Colonic mucosa (tissue), 4 donors: ENCODE results near the gene SPRY2. TPM values are rescaled to one million over a fixed set of nuclear protein-coding genes. Genes with fewer than 3 reads are reported as not detected.

Experiments used
- DNase-seq: peaks from one replicate; pipeline ENCODE4 v3.0.0-alpha.2; 2020
- H3K27ac ChIP-seq: fragments of 200-600 bp; one replicate; pipeline ENCODE4 v1.8.0; 2021
- H3K27me3 ChIP-seq: fragments of 200-600 bp; one replicate; pipeline ENCODE4 v1.8.0; 2021
- H3K36me3 ChIP-seq: fragments of 200-600 bp; one replicate; pipeline ENCODE4 v1.8.0; 2021
- H3K4me1 ChIP-seq: fragments of 200-600 bp; one replicate; pipeline ENCODE4 v1.8.0; 2021; ENCODE audit warnings: mild to moderate bottlenecking
- H3K4me3 ChIP-seq: fragments of 200-600 bp; one replicate; pipeline ENCODE4 v1.8.0; 2021
- H3K9ac ChIP-seq, 2 donors: one replicate each; pipeline ENCODE4 v1.7.0; 2013; ENCODE audit warnings: control low read depth in 2 of 2, low read depth in 2 of 2, low read length in 2 of 2
- H3K9me3 ChIP-seq: fragments of 200-600 bp; one replicate; pipeline ENCODE4 v1.8.0; 2021
- CTCF ChIP-seq: fragments of 200-600 bp; IDR thresholded peaks from one replicate; pipeline ENCODE4 v1.8.0; 2022; ENCODE audit warnings: antibody characterized with exemption, mild to moderate bottlenecking
- intact Hi-C: fragments of 100-400 bp; cut with DNase I; formaldehyde crosslinking; loops from one replicate; pipeline ENCODE4 v1.14.1; 2022
- total RNA-seq, 2 donors: library from RNA; stranded (reverse); fragmentation: NEBNext Ultra II Directional in 1 of 2; extraction: Animal tissue kit (Norgen Biotek cat#: 25700) in 1 of 2; gene quantifications; one replicate each; pipeline ENCODE4 v1.2.1, GENCODE V29; 2021
- donor health status: healthy.
- donor health status: DM: no; HTN: no; CAD: no.
- donor health status: DM: no; HTN: no; CAD: no.

The SPRY2 gene
- total RNA-seq, 2 donors from 2014 or later: 27.9 to 83.3 TPM

- TF ChIP-seq CTCF: no peak
- no peak overlapping the region for H3K4me3 ChIP-seq
- H3K9ac ChIP-seq: no peak overlapping the region
- no peak overlapping the region for H3K27ac ChIP-seq
- no peaks in the 10 kb centered on the region for H3K36me3 ChIP-seq
- no peaks in the 10 kb centered on the region for H3K4me1 ChIP-seq
- no peaks in the 10 kb centered on the region for H3K9me3 ChIP-seq
- DNase-seq: no peak
- intact Hi-C loops: no loop called here
- H3K27me3 ChIP-seq: no peaks in the 10 kb centered on the region
Observed at GRCh38 chr13:80386002-80386401, 45.1 kb upstream of the SPRY2 start.

DNA sequence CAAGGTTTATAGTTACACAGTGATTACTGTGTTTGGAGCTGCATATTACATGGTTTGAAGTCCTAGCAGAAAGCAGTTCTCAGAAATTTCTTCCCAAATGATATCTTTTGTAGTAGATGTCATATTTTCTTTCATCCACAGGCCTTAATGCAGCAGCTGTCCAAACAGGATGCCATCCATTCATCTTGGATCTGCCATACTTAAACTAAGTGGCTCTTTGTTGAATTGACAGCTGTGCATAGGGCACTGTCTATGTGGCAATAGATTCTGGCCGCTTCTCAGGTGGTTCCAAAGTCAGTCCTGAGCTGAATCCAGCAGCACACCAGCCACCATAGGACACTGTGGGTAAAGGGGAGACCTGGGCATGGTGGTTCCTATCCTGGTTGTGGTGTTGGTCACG lies 41.6 kb upstream of the SPRY2 start:
- Histone ChIP-seq H3K9me3 (no peaks in the 10 kb centered on the region), H3K27ac (no peak overlapping the region), H3K36me3 (no peaks in the 10 kb centered on the region), H3K4me1 (no peaks in the 10 kb centered on the region), H3K9ac (no peak overlapping the region), H3K4me3 (no peak overlapping the region), H3K27me3 (no peaks in the 10 kb centered on the region)
- TF ChIP-seq CTCF: no peak
- intact Hi-C loops: no loop called here
- DNase-seq: no peak

- TF ChIP-seq CTCF: no peak
- no peak overlapping the region for H3K4me3 ChIP-seq
- H3K27ac ChIP-seq: no peak overlapping the region
- intact Hi-C loops: no loop called here
- H3K9me3 ChIP-seq: no peaks in the 10 kb centered on the region
- H3K36me3 ChIP-seq: no peaks in the 10 kb centered on the region
- no peak for DNase-seq
- no peaks in the 10 kb centered on the region for H3K27me3 ChIP-seq
- H3K9ac ChIP-seq: no peak overlapping the region
- no peaks in the 10 kb centered on the region for H3K4me1 ChIP-seq
Observed at GRCh38 chr13:80379245-80379644, 38.3 kb upstream of the SPRY2 start.

DNA sequence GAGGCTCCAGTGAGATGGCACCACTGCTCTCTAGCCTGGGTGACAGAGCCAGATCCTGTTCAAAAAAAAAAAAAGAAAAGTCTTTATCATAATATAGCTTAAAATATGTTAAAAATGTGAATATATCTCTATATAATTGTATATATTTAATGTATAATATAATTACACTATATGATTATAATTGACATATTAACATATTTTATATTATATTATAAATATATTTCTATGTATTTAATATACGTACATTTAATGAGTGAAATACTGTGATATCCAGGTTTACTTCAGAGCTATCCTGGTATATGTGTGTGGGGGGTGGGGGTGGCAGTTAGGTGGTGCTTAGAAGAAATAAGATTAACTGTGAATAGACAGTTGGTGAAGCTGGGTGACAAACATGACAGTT lies 35.6 kb upstream of the SPRY2 start:
- Histone ChIP-seq H3K36me3 (no peaks in the 10 kb centered on the region), H3K9me3 (no peaks in the 10 kb centered on the region), H3K4me1 (no peaks in the 10 kb centered on the region), H3K4me3 (no peak overlapping the region), H3K9ac (no peak overlapping the region), H3K27me3 (no peaks in the 10 kb centered on the region), H3K27ac (no peak overlapping the region)
- TF ChIP-seq CTCF: no peak
- no peak for DNase-seq
- intact Hi-C loops: no loop called here

DNA sequence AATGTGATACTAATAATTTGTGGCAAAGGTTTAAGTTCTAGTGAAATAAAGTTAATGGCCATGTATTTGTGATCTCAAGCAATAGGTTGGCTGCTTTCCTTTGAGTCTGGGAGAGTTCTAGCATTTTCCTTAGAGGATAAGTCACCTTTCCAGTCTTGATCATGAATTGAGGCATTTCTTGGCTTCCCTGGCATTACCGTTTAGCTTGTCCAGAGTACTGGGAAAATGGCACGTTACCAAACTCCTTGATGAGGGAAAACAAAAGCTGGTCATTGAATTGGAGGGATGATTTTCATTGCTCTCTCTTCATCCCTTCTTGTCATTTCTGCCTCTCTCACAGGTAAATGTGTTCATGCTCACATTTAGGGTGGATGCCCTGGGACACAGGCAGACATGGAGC lies 34.0 kb upstream of the SPRY2 start:
- no peak for TF ChIP-seq CTCF
- H3K4me1 ChIP-seq: no peaks in the 10 kb centered on the region
- no peak for DNase-seq
- H3K9ac ChIP-seq: no peak overlapping the region
- intact Hi-C loops: no loop called here
- no peak overlapping the region for H3K4me3 ChIP-seq
- no peak overlapping the region for H3K27ac ChIP-seq
- H3K9me3 ChIP-seq: no peaks in the 10 kb centered on the region
- no peaks in the 10 kb centered on the region for H3K36me3 ChIP-seq
- no peaks in the 10 kb centered on the region for H3K27me3 ChIP-seq

GRCh38 chr13:80374444-80374843 lies 33.5 kb upstream of the SPRY2 start:
- Histone ChIP-seq H3K9me3 (no peaks in the 10 kb centered on the region), H3K4me3 (no peak overlapping the region), H3K27me3 (no peaks in the 10 kb centered on the region), H3K4me1 (no peaks in the 10 kb centered on the region), H3K27ac (no peak overlapping the region), H3K9ac (no peak overlapping the region), H3K36me3 (no peaks in the 10 kb centered on the region)
- intact Hi-C loops: no loop called here
- no peak for TF ChIP-seq CTCF
- DNase-seq: no peak
